Measurements from ENCODE around the gene WWP2. TPM values are rescaled to one million over a fixed set of nuclear protein-coding genes. Genes with fewer than 3 reads are reported as not detected.

WWP2 gene
- total RNA-seq, 1 donor from 2014 or later = 40.7 TPM

DNA sequence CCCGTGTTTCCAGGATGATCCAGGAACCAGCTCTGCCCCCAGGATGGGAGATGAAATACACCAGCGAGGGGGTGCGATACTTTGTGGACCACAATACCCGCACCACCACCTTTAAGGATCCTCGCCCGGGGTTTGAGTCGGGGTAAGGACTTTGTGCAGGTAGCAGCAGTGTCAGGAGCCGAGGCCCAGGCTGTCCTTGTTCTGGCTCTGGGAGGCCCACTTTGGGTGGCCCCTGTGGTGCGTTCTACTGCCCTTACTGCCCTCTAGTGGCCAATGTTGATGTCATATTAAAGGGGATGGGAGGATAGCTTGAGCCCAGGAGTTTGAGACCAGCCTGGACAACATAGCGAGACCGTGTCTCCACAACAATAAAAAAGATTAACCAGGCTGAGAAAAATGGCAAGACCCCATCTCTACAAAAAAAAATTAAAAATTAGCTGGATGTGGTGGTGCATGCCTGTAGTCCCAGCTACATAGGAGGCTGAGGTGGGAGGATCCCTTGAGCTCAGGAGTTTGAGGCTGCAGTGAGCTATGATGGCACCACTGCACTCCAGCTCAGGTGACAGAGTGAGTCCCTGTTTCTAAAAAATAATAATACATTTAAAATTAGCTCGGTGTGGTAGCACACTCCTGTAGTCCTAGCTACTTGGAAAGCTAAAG lies 168.1 kb downstream of the WWP2 start:
- TF ChIP-seq, protein P1, sequence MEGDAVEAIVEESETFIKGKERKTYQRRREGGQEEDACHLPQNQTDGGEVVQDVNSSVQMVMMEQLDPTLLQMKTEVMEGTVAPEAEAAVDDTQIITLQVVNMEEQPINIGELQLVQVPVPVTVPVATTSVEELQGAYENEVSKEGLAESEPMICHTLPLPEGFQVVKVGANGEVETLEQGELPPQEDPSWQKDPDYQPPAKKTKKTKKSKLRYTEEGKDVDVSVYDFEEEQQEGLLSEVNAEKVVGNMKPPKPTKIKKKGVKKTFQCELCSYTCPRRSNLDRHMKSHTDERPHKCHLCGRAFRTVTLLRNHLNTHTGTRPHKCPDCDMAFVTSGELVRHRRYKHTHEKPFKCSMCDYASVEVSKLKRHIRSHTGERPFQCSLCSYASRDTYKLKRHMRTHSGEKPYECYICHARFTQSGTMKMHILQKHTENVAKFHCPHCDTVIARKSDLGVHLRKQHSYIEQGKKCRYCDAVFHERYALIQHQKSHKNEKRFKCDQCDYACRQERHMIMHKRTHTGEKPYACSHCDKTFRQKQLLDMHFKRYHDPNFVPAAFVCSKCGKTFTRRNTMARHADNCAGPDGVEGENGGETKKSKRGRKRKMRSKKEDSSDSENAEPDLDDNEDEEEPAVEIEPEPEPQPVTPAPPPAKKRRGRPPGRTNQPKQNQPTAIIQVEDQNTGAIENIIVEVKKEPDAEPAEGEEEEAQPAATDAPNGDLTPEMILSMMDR (IDR thresholded peaks at IDR 0.05; ENCODE audit: insufficient read depth, low read length, poor library complexity, severe bottlenecking) = peak; percentile 70
- Histone ChIP-seq H3K36me3 (ENCODE audit: control insufficient read depth, insufficient read depth, low read length) (peaks cover 1% of the 10 kb centered on the region), H3K27me3 (ENCODE audit: control insufficient read depth, insufficient read depth, low read length) (no peaks in the 10 kb centered on the region), H3K4me3 (ENCODE audit: low read depth, low read length) (no peak overlapping the region)
- DNase-seq (ENCODE audit: low read depth) = no peak

DNA sequence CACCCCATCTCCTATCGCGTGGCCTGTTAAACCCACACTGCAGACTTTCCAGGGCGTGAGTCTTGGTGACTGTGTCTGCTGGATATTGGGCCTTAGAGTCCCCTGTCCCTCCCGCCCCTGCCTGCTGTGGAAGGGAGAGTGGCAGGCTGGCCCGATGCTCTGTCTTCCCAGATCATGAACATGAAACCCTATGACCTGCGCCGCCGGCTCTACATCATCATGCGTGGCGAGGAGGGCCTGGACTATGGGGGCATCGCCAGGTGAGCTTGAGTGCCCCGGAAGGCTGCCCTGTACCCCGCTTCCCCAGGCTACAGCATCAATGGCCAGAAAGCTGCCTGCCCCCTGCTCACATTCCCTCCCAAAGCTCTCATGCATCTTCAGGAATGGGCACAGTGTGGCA lies 169.5 kb downstream of the WWP2 start:
- TF ChIP-seq, protein P1 (IDR thresholded peaks at IDR 0.05; ENCODE audit: insufficient read depth, low read length, poor library complexity, severe bottlenecking) = no peak
- H3K27me3 ChIP-seq (ENCODE audit: control insufficient read depth, insufficient read depth, low read length) = no peaks in the 10 kb centered on the region
- no peak for DNase-seq (ENCODE audit: low read depth)
- H3K4me3 ChIP-seq (ENCODE audit: low read depth, low read length) = no peak overlapping the region
- peaks cover 1% of the 10 kb centered on the region for H3K36me3 ChIP-seq (ENCODE audit: control insufficient read depth, insufficient read depth, low read length)

- Histone ChIP-seq H3K27me3 (ENCODE audit: control insufficient read depth, insufficient read depth, low read length) (no peaks in the 10 kb centered on the region), H3K4me3 (ENCODE audit: low read depth, low read length) (no peak overlapping the region), H3K36me3 (ENCODE audit: control insufficient read depth, insufficient read depth, low read length) (peaks cover 1% of the 10 kb centered on the region)
- TF ChIP-seq, protein P1 (IDR thresholded peaks at IDR 0.05; ENCODE audit: insufficient read depth, low read length, poor library complexity, severe bottlenecking) = no peak
- no peak for DNase-seq (ENCODE audit: low read depth)
Observed at GRCh38 chr16:69932228-69932627, 170.1 kb downstream of the WWP2 start.

- H3K36me3 ChIP-seq (ENCODE audit: control insufficient read depth, insufficient read depth, low read length) = peaks cover 1% of the 10 kb centered on the region
- no peaks in the 10 kb centered on the region for H3K27me3 ChIP-seq (ENCODE audit: control insufficient read depth, insufficient read depth, low read length)
- no peak for DNase-seq (ENCODE audit: low read depth)
- TF ChIP-seq, protein P1 (IDR thresholded peaks at IDR 0.05; ENCODE audit: insufficient read depth, low read length, poor library complexity, severe bottlenecking) = no peak
- no peak overlapping the region for H3K4me3 ChIP-seq (ENCODE audit: low read depth, low read length)
Observed at GRCh38 chr16:69932691-69933392, 170.7 kb downstream of the WWP2 start.

- TF ChIP-seq, protein P1 (IDR thresholded peaks at IDR 0.05; ENCODE audit: insufficient read depth, low read length, poor library complexity, severe bottlenecking) = no peak
- no peak for DNase-seq (ENCODE audit: low read depth)
- Histone ChIP-seq H3K4me3 (ENCODE audit: low read depth, low read length) (no peak overlapping the region), H3K36me3 (ENCODE audit: control insufficient read depth, insufficient read depth, low read length) (peaks cover 1% of the 10 kb centered on the region), H3K27me3 (ENCODE audit: control insufficient read depth, insufficient read depth, low read length) (no peaks in the 10 kb centered on the region)
Observed at GRCh38 chr16:69934044-69934443, 171.9 kb downstream of the WWP2 start.

Data from kidney epithelial cell (primary cell).